OCI-LY3 (cell line): Measurements from ENCODE around the gene ZNF516.

Experiments
- H2AFZ ChIP-seq: fragments of 200-600, 300-600 bp; shearing (Covaris generic); 2 replicates; pipeline ENCODE4 v1.6.0; 2014; ENCODE audit warnings: antibody characterized with exemption, low read depth, low read length
- H3K27ac ChIP-seq: fragments of 200-600, 300-600 bp; sonication (generic); 2 replicates; pipeline ENCODE4 v1.5.1; 2014; ENCODE audit warnings: mild to moderate bottlenecking, low read length, moderate library complexity, mixed read lengths
- H3K27me3 ChIP-seq: fragments of 200-600, 300-600 bp; sonication (generic); 2 replicates; pipeline ENCODE4 v1.6.1; 2014; ENCODE audit warnings: low read depth, low read length, mixed read lengths
- H3K36me3 ChIP-seq: fragments of 200-600, 300-600 bp; sonication (generic); replicated peaks from 2 replicates; pipeline ENCODE3; 2014; ENCODE audit warnings: low read depth, low read length, mixed read lengths
- H3K4me1 ChIP-seq: fragments of 300-600, 200-600 bp; sonication (generic); 2 replicates; pipeline ENCODE4 v1.6.1; 2014; ENCODE audit warnings: low read length, mixed read lengths
- H3K4me2 ChIP-seq: fragments of 200-600, 300-600 bp; sonication (generic); 2 replicates; pipeline ENCODE4 v1.6.1; 2014; ENCODE audit warnings: low read length, mixed read lengths
- H3K4me3 ChIP-seq: fragments of 300-600, 200-600 bp; sonication (generic); 2 replicates; pipeline ENCODE4 v1.5.1; 2014; ENCODE audit warnings: antibody characterized with exemption, mild to moderate bottlenecking, low read length, moderate library complexity
- H3K79me2 ChIP-seq: fragments of 300-600, 200-600 bp; shearing (Covaris generic); 2 replicates; pipeline ENCODE4 v1.6.1; 2014; ENCODE audit warnings: mild to moderate bottlenecking, low read length, mixed read lengths
- H3K9ac ChIP-seq: fragments of 300-600, 200-600 bp; shearing (Covaris generic); 2 replicates; pipeline ENCODE4 v1.6.0; 2014; ENCODE audit warnings: mild to moderate bottlenecking, low read length, moderate library complexity
- H3K9me3 ChIP-seq: fragments of 200-600, 300-600 bp; shearing (Covaris generic); 2 replicates; pipeline ENCODE4 v1.6.1; 2014; ENCODE audit warnings: low read length, mixed read lengths; ENCODE audit not compliant: insufficient read depth
- H4K20me1 ChIP-seq: fragments of 200-600, 300-600 bp; sonication (generic); 2 replicates; pipeline ENCODE4 v1.6.1; 2016; ENCODE audit warnings: low read length, mixed read lengths; ENCODE audit not compliant: insufficient read depth
- CTCF ChIP-seq: fragments of 200-600, 300-600 bp; sonication (generic); IDR thresholded peaks from 2 replicates; pipeline ENCODE4 v1.5.1; 2014; ENCODE audit warnings: antibody characterized with exemption, low read length, low read depth
- EZH2phosphoT487 ChIP-seq: fragments of 200-600 bp; shearing (Covaris generic); IDR thresholded peaks from 2 replicates; pipeline ENCODE4 v1.6.1; 2018; ENCODE audit warnings: antibody characterized with exemption, mixed run types, low read depth

ZNF516 gene

GRCh38 chr18:76370201-76370600 is 124.8 kb downstream of the ZNF516 start:
- no peaks in the 10 kb centered on the region for H4K20me1 ChIP-seq
- H3K27ac ChIP-seq, result no peak overlapping the region
- no peak overlapping the region for H3K9ac ChIP-seq
- H3K36me3 ChIP-seq, result no peaks in the 10 kb centered on the region
- H3K27me3 ChIP-seq, result no peaks in the 10 kb centered on the region
- no peak overlapping the region for H3K4me2 ChIP-seq
- H3K9me3 ChIP-seq, result no peaks in the 10 kb centered on the region
- H3K79me2 ChIP-seq, result no peaks in the 10 kb centered on the region
- TF ChIP-seq EZH2phosphoT487, result no peak
- no peak for TF ChIP-seq CTCF
- H3K4me3 ChIP-seq, result no peak overlapping the region
- no peak overlapping the region for H2AFZ ChIP-seq
- H3K4me1 ChIP-seq, result peaks cover 7% of the 10 kb centered on the region

- no peaks in the 10 kb centered on the region for H3K36me3 ChIP-seq
- no peak overlapping the region for H3K4me2 ChIP-seq
- H3K4me3 ChIP-seq, result no peak overlapping the region
- no peaks in the 10 kb centered on the region for H3K27me3 ChIP-seq
- H4K20me1 ChIP-seq, result no peaks in the 10 kb centered on the region
- no peak overlapping the region for H3K9ac ChIP-seq
- H3K4me1 ChIP-seq, result peaks cover 6% of the 10 kb centered on the region
- H2AFZ ChIP-seq, result no peak overlapping the region
- H3K27ac ChIP-seq, result no peak overlapping the region
- TF ChIP-seq EZH2phosphoT487 (no peak), CTCF (no peak)
- H3K9me3 ChIP-seq, result no peaks in the 10 kb centered on the region
- no peaks in the 10 kb centered on the region for H3K79me2 ChIP-seq
Measured at GRCh38 chr18:76369791-76370190, 125.3 kb downstream of the ZNF516 start.

- Histone ChIP-seq H4K20me1 (no peaks in the 10 kb centered on the region), H3K9me3 (no peaks in the 10 kb centered on the region), H3K79me2 (no peaks in the 10 kb centered on the region), H3K4me1 (no peaks in the 10 kb centered on the region), H3K4me2 (no peak overlapping the region), H3K36me3 (no peaks in the 10 kb centered on the region), H2AFZ (no peak overlapping the region), H3K27me3 (no peaks in the 10 kb centered on the region), H3K4me3 (no peak overlapping the region), H3K9ac (no peak overlapping the region), H3K27ac (no peak overlapping the region)
- TF ChIP-seq EZH2phosphoT487, result no peak
- TF ChIP-seq CTCF, result no peak
Measured at GRCh38 chr18:76368976-76369375, 126.1 kb downstream of the ZNF516 start.

- H3K4me1 ChIP-seq, result no peaks in the 10 kb centered on the region
- TF ChIP-seq EZH2phosphoT487 (no peak), CTCF (no peak)
- H3K79me2 ChIP-seq, result no peaks in the 10 kb centered on the region
- H3K9me3 ChIP-seq, result no peaks in the 10 kb centered on the region
- no peaks in the 10 kb centered on the region for H4K20me1 ChIP-seq
- H3K9ac ChIP-seq, result no peak overlapping the region
- H3K36me3 ChIP-seq, result no peaks in the 10 kb centered on the region
- no peak overlapping the region for H3K4me2 ChIP-seq
- no peak overlapping the region for H3K4me3 ChIP-seq
- no peaks in the 10 kb centered on the region for H3K27me3 ChIP-seq
- H3K27ac ChIP-seq, result no peak overlapping the region
- no peak overlapping the region for H2AFZ ChIP-seq
Measured at GRCh38 chr18:76368271-76368670, 126.8 kb downstream of the ZNF516 start.
